Natural killer cell treated with Interleukin-12 subunit alpha and Interleukin-12 subunit beta and Interleukin-15 and Interleukin-18, amount 100 ng/mL, for 72 hours (primary cell): ENCODE data around the gene ANGPTL2. TPM values are rescaled to one million over a fixed set of nuclear protein-coding genes. Genes with fewer than 3 reads are reported as not detected.

Source experiments
- ATAC-seq, 2 donors: fragments of 150-1000 bp; cut with Tn5 transposase in 1 of 2; sonication (Bioruptor Pico), chemical (Tn5 transposase) in 1 of 2; 2 replicates each; pipeline ENCODE4 v1.10.0; 2021
- DNase-seq: peaks from one replicate; pipeline ENCODE4 v3.0.0; 2022; ENCODE audit warnings: low spot score
- H3K27ac Mint-ChIP-seq, 2 donors: 1 replicate in 1 of 2; 2 replicates in 1 of 2; pipeline ENCODE4 v1.8.0; 2022; ENCODE audit warnings: mixed read lengths in 2 of 2, mild to moderate bottlenecking in 1 of 2, moderate library complexity in 1 of 2
- H3K27me3 Mint-ChIP-seq, 2 donors: 1 replicate in 1 of 2; 2 replicates in 1 of 2; pipeline ENCODE4 v1.8.0; 2022; ENCODE audit warnings: mixed read lengths in 2 of 2
- H3K36me3 Mint-ChIP-seq: one replicate; pipeline ENCODE4 v1.8.0; 2022; ENCODE audit warnings: mixed read lengths
- H3K4me1 Mint-ChIP-seq, 2 donors: 1 replicate in 1 of 2; 2 replicates in 1 of 2; pipeline ENCODE4 v1.8.0; 2022; ENCODE audit warnings: low read depth in 2 of 2, mixed read lengths in 2 of 2, mild to moderate bottlenecking in 1 of 2
- H3K4me3 Mint-ChIP-seq: one replicate; pipeline ENCODE4 v1.8.0; 2022; ENCODE audit warnings: mixed read lengths
- H3K9me3 Mint-ChIP-seq: 2 replicates; pipeline ENCODE4 v1.8.0; 2022; ENCODE audit warnings: mixed read lengths
- total RNA-seq, 2 donors: library from RNA; stranded (reverse); gene quantifications; one replicate each; pipeline ENCODE4 v1.2.3, GENCODE V29; 2022

The ANGPTL2 gene
- total RNA-seq, 2 donors from 2014 or later, result not detected

- Mint-ChIP-seq H3K36me3 (peaks cover 3% of the 10 kb centered on the region), H3K27me3 (no peaks in the 10 kb centered on the region), H3K4me3 (no peak overlapping the region), H3K9me3 (no peaks in the 10 kb centered on the region), H3K4me1 (no peaks in the 10 kb centered on the region), H3K27ac (no peak overlapping the region)
- no peak for ATAC-seq
- no peak for DNase-seq
Measured at GRCh38 chr9:127066060-127066850, 56.2 kb downstream of the ANGPTL2 start.

GRCh38 chr9:127065592-127065991 lies 56.8 kb downstream of the ANGPTL2 start:
- Mint-ChIP-seq H3K9me3 (no peaks in the 10 kb centered on the region), H3K27ac (no peak overlapping the region), H3K4me3 (no peak overlapping the region), H3K27me3 (no peaks in the 10 kb centered on the region), H3K36me3 (no peaks in the 10 kb centered on the region), H3K4me1 (no peaks in the 10 kb centered on the region)
- ATAC-seq (no peak), DNase-seq (no peak)

- H3K4me3 Mint-ChIP-seq, result no peak overlapping the region
- DNase-seq, result no peak
- H3K4me1 Mint-ChIP-seq, result peaks cover 5% of the 10 kb centered on the region in 2 donors
- no peaks in the 10 kb centered on the region for H3K9me3 Mint-ChIP-seq
- no peak overlapping the region for H3K27ac Mint-ChIP-seq
- no peak for ATAC-seq
- H3K36me3 Mint-ChIP-seq, result no peaks in the 10 kb centered on the region
- H3K27me3 Mint-ChIP-seq, result no peaks in the 10 kb centered on the region
Measured at GRCh38 chr9:127064335-127064734, 58.1 kb downstream of the ANGPTL2 start.

GRCh38 chr9:127061411-127061810 lies 61.0 kb downstream of the ANGPTL2 start:
- Mint-ChIP-seq H3K27ac (no peak overlapping the region), H3K4me1 (peaks cover 15 to 22% of the 10 kb centered on the region in 2 donors), H3K4me3 (no peak overlapping the region), H3K36me3 (no peaks in the 10 kb centered on the region), H3K27me3 (no peaks in the 10 kb centered on the region), H3K9me3 (no peaks in the 10 kb centered on the region)
- ATAC-seq, result no peak
- DNase-seq, result no peak

- no peak overlapping the region for H3K27ac Mint-ChIP-seq
- no peaks in the 10 kb centered on the region for H3K9me3 Mint-ChIP-seq
- H3K27me3 Mint-ChIP-seq, result no peaks in the 10 kb centered on the region
- H3K4me3 Mint-ChIP-seq, result no peak overlapping the region
- DNase-seq, result no peak
- peaks cover 15 to 22% of the 10 kb centered on the region in 2 donors for H3K4me1 Mint-ChIP-seq
- no peak for ATAC-seq
- H3K36me3 Mint-ChIP-seq, result no peaks in the 10 kb centered on the region
Measured at GRCh38 chr9:127059765-127060361, 62.6 kb downstream of the ANGPTL2 start.

- Mint-ChIP-seq H3K27ac (peak overlapping the region in 1 of 2 donors; percentile 2), H3K4me1 (peaks cover 15 to 22% of the 10 kb centered on the region in 2 donors), H3K36me3 (no peaks in the 10 kb centered on the region), H3K9me3 (no peaks in the 10 kb centered on the region), H3K27me3 (no peaks in the 10 kb centered on the region), H3K4me3 (no peak overlapping the region)
- DNase-seq, result no peak
- peak in 1 of 2 donors; percentile 70 for ATAC-seq
Measured at GRCh38 chr9:127059030-127059429, 63.4 kb downstream of the ANGPTL2 start.

GRCh38 chr9:127058645-127059021 lies 63.8 kb downstream of the ANGPTL2 start:
- H3K4me3 Mint-ChIP-seq, result no peak overlapping the region
- ATAC-seq (no peak), DNase-seq (no peak)
- H3K27ac Mint-ChIP-seq, result peak overlapping the region in 1 of 2 donors; percentile 2
- H3K27me3 Mint-ChIP-seq, result no peaks in the 10 kb centered on the region
- no peaks in the 10 kb centered on the region for H3K36me3 Mint-ChIP-seq
- no peaks in the 10 kb centered on the region for H3K9me3 Mint-ChIP-seq
- H3K4me1 Mint-ChIP-seq, result peaks cover 15 to 22% of the 10 kb centered on the region in 2 donors

GRCh38 chr9:127058011-127058644 lies 64.3 kb downstream of the ANGPTL2 start:
- no peak for ATAC-seq
- no peak for DNase-seq
- Mint-ChIP-seq H3K4me3 (no peak overlapping the region), H3K4me1 (peaks cover 15 to 22% of the 10 kb centered on the region in 2 donors), H3K9me3 (no peaks in the 10 kb centered on the region), H3K36me3 (no peaks in the 10 kb centered on the region), H3K27ac (peak overlapping the region in 1 of 2 donors; percentile 2), H3K27me3 (no peaks in the 10 kb centered on the region)

GRCh38 chr9:127056446-127056845 lies 66.0 kb downstream of the ANGPTL2 start:
- peaks cover 15 to 22% of the 10 kb centered on the region in 2 donors for H3K4me1 Mint-ChIP-seq
- no peak overlapping the region for H3K4me3 Mint-ChIP-seq
- H3K9me3 Mint-ChIP-seq, result no peaks in the 10 kb centered on the region
- ATAC-seq (no peak), DNase-seq (no peak)
- H3K36me3 Mint-ChIP-seq, result no peaks in the 10 kb centered on the region
- H3K27me3 Mint-ChIP-seq, result no peaks in the 10 kb centered on the region
- H3K27ac Mint-ChIP-seq, result no peak overlapping the region

GRCh38 chr9:127055745-127056402 lies 66.6 kb downstream of the ANGPTL2 start:
- Mint-ChIP-seq H3K27ac (no peak overlapping the region), H3K9me3 (no peaks in the 10 kb centered on the region), H3K4me3 (no peak overlapping the region), H3K27me3 (no peaks in the 10 kb centered on the region), H3K4me1 (peaks cover 15 to 23% of the 10 kb centered on the region in 2 donors), H3K36me3 (no peaks in the 10 kb centered on the region)
- DNase-seq (no peak), ATAC-seq (no peak)

GRCh38 chr9:127053960-127054359 lies 68.5 kb downstream of the ANGPTL2 start:
- Mint-ChIP-seq H3K4me3 (no peak overlapping the region), H3K27me3 (no peaks in the 10 kb centered on the region), H3K4me1 (peaks cover 20 to 27% of the 10 kb centered on the region in 2 donors), H3K27ac (no peak overlapping the region), H3K36me3 (no peaks in the 10 kb centered on the region), H3K9me3 (no peaks in the 10 kb centered on the region)
- DNase-seq, result no peak
- ATAC-seq, result no peak

- H3K4me1 Mint-ChIP-seq, result peaks cover 22 to 27% of the 10 kb centered on the region in 2 donors
- H3K27me3 Mint-ChIP-seq, result no peaks in the 10 kb centered on the region
- no peak overlapping the region for H3K27ac Mint-ChIP-seq
- ATAC-seq (no peak), DNase-seq (no peak)
- H3K4me3 Mint-ChIP-seq, result no peak overlapping the region
- H3K9me3 Mint-ChIP-seq, result no peaks in the 10 kb centered on the region
- H3K36me3 Mint-ChIP-seq, result no peaks in the 10 kb centered on the region
Measured at GRCh38 chr9:127053057-127053821, 69.2 kb downstream of the ANGPTL2 start.

GRCh38 chr9:127051881-127052595 lies 70.4 kb downstream of the ANGPTL2 start:
- H3K36me3 Mint-ChIP-seq, result no peaks in the 10 kb centered on the region
- no peaks in the 10 kb centered on the region for H3K27me3 Mint-ChIP-seq
- peak overlapping the region in 1 of 2 donors; percentile 18 for H3K27ac Mint-ChIP-seq
- no peak overlapping the region for H3K4me3 Mint-ChIP-seq
- DNase-seq (no peak), ATAC-seq (no peak)
- H3K9me3 Mint-ChIP-seq, result no peaks in the 10 kb centered on the region
- peaks cover 24 to 28% of the 10 kb centered on the region in 2 donors for H3K4me1 Mint-ChIP-seq
